Heart right ventricle (tissue), 16 donors: Measurements from ENCODE around the gene NUP133. TPM values are rescaled to one million over a fixed set of nuclear protein-coding genes. Genes with fewer than 3 reads are reported as not detected.
"Not testable (repeated sequence)": the region's sequence is repeated elsewhere in the genome, so short reads cannot be mapped to it uniquely, and the experiment has no call there.

Experiments
- ATAC-seq, 8 donors: fragments of 200-7000 bp; cut with Tn5 transposase; one replicate each; pipeline ENCODE4 v1.9.1; 2020; ENCODE audit warnings: mild to moderate bottlenecking in 8 of 8, moderate library complexity in 8 of 8, moderate number of reproducible peaks in 1 of 8
- DNase-seq, 2 donors: peaks; one replicate each; pipeline ENCODE4 v3.0.0-alpha.2; 2020
- H3K27ac ChIP-seq, 10 donors: fragments of 200-600 bp; sonication (generic) in 2 of 10; one replicate each; pipeline versions ENCODE4 v1.5.0 to v1.8.0; 2020 to 2022; ENCODE audit warnings: mild to moderate bottlenecking in 3 of 10
- H3K27me3 ChIP-seq, 7 donors: fragments of 200-600 bp; one replicate each; pipeline ENCODE4 v1.8.0; 2021 to 2022; ENCODE audit warnings: mild to moderate bottlenecking in 2 of 7
- H3K36me3 ChIP-seq, 9 donors: fragments of 200-600 bp; sonication (generic) in 1 of 9; one replicate each; pipeline versions ENCODE4 v1.5.0 to v1.8.0; 2020 to 2022; ENCODE audit warnings: mild to moderate bottlenecking in 2 of 9
- H3K4me1 ChIP-seq, 9 donors: fragments of 200-600 bp; sonication (generic) in 1 of 9; one replicate each; pipeline versions ENCODE4 v1.5.0 to v1.8.0; 2020 to 2022; ENCODE audit warnings: mild to moderate bottlenecking in 4 of 9
- H3K4me3 ChIP-seq, 10 donors: fragments of 200-600 bp; sonication (generic) in 2 of 10; one replicate each; pipeline versions ENCODE4 v1.5.0 to v1.8.0; 2020 to 2022; ENCODE audit warnings: mild to moderate bottlenecking in 7 of 10, moderate library complexity in 2 of 10
- H3K9me3 ChIP-seq, 11 donors: fragments of 200-600 bp in 10 of 11; sonication (generic) in 2 of 11; one replicate each; pipeline versions ENCODE4 v1.5.0 to v1.8.0; 2013 to 2022; ENCODE audit warnings: mild to moderate bottlenecking in 2 of 11, control low read depth in 1 of 11, moderate library complexity in 1 of 11
- CTCF ChIP-seq, 9 donors: fragments of 200-600 bp; sonication (generic) in 2 of 9; IDR thresholded peaks; one replicate each; pipeline versions ENCODE4 v1.5.0 to v1.8.0; 2021 to 2022; ENCODE audit warnings: antibody characterized with exemption in 9 of 9, mild to moderate bottlenecking in 5 of 9, moderate library complexity in 1 of 9
- WGBS, 2 donors: extraction: QIAGEN DNeasy Blood & Tissue Kit; methylation state at CpG; one replicate each; pipeline ENCODE4 v1.1.7; 2013; ENCODE audit warnings: inconsistent platforms in 1 of 2; 5-methylcytosine and 5-hydroxymethylcytosine counted together
- intact Hi-C, 10 donors: fragments of 100-400 bp; cut with DNase I; formaldehyde crosslinking; loops; one replicate each; pipeline versions ENCODE4 v1.11.1 to v1.14.2; 2022
- polyA plus RNA-seq, 2 donors: library from polyadenylated mRNA; stranded (reverse); fragments of 200-250 nt; gene quantifications; one replicate each; pipeline ENCODE4 v1.2.3, GENCODE V29; 2013
- total RNA-seq, 10 donors: library from RNA; stranded (reverse); fragmentation: NEBNext Ultra II Directional in 3 of 10; extraction: Animal tissue kit (Norgen Biotek cat#: 25700) in 3 of 10; gene quantifications; one replicate each; pipeline versions ENCODE4 v1.2.1 to v1.2.4, GENCODE V29; 2021 to 2023
- donor health status: Arrhythmogenic right ventricular cardiomyopathy.
- donor health status: ischemic (EF 13 %, LVEDD 7.1; RV severe dilation, severe dysfunction).
- donor health status: healthy with polysubstance abuse.
- donor health status: DM: no; HTN: yes; CAD: no.
- donor health status: DM: no; HTN: no; CAD: no.
- donor health status: ischemic (EF 25% LVEDD 6.9; RV normal size, moderate dysfunction).
- donor health status: ischemic (EF 25% LVEDD 5.7; RV mildly dilated, moderate dysfunction).
- donor health status: healthy.
- donor health status: DM: yes; HTN: yes; CAD: no.
- donor health status: Ischemic cardiomyopathy.
- donor health status: ischemic (EF 35%, LVEDD 5.7; RV mildly dilated, moderate dysfunction).
- donor health status: nonischemic (EF 11% LVEDD 7.7; RV severe dilation, severe dysfunction).
- donor health status: DM: yes; HTN: yes; CAD: no.
- donor health status: PGD.
- donor health status: ischemic (EF 29% LVEDD 5.4; RV normal size, mild dysfunction).
- donor health status: nonischemic (EF 23%, LVEDD 6.1; RV moderate dilation, normal function).

NUP133 gene
- total and polyA plus RNA-seq, 12 donors, result 9.3 to 36.3 (median 31.3) TPM

- peaks cover 0 to 20% (median 10%) of the 10 kb centered on the region in 11 donors for H3K9me3 ChIP-seq
- intact Hi-C loops, result no loop called here
- 79% methylated on average over 7 of the region's 7 CpGs for WGBS, 2 donors
- no peak overlapping the region for H3K4me3 ChIP-seq
- ATAC-seq, result no peak
- no peak for DNase-seq
- peaks cover 0 to 8% (median 0%) of the 10 kb centered on the region in 7 donors for H3K27me3 ChIP-seq
- H3K27ac ChIP-seq, result no peak overlapping the region
- TF ChIP-seq CTCF (IDR thresholded peaks at IDR 0.05), result no peak
- H3K4me1 ChIP-seq, result no peaks in the 10 kb centered on the region
- H3K36me3 ChIP-seq, result no peaks in the 10 kb centered on the region
Observed at GRCh38 chr1:229420765-229421164, 87.4 kb downstream of the NUP133 start.

- intact Hi-C loops, result no loop called here
- H3K9me3 ChIP-seq, result peaks cover 0 to 20% (median 10%) of the 10 kb centered on the region in 11 donors
- no peaks in the 10 kb centered on the region for H3K4me1 ChIP-seq
- ATAC-seq, result no peak
- DNase-seq, result no peak
- peaks cover 0 to 7% (median 0%) of the 10 kb centered on the region in 7 donors for H3K27me3 ChIP-seq
- WGBS, 2 donors, result 92 to 94% methylated on average over 11 of the region's 11 CpGs
- no peak overlapping the region for H3K27ac ChIP-seq
- no peak overlapping the region for H3K4me3 ChIP-seq
- no peak for TF ChIP-seq CTCF (IDR thresholded peaks at IDR 0.05)
- no peaks in the 10 kb centered on the region for H3K36me3 ChIP-seq
Observed at GRCh38 chr1:229420224-229420623, 87.9 kb downstream of the NUP133 start.

- DNase-seq, H3K27me3 ChIP-seq, H3K27ac ChIP-seq, H3K4me3 ChIP-seq, H3K4me1 ChIP-seq, ATAC-seq, H3K9me3 ChIP-seq, intact Hi-C loops, H3K36me3 ChIP-seq: not testable (repeated sequence)
- 73 to 74% methylated on average over 6 of the region's 6 CpGs for WGBS, 2 donors
Observed at GRCh38 chr1:229418586-229418985, 89.6 kb downstream of the NUP133 start.

- WGBS, 2 donors, result 88 to 90% methylated on average over 5 of the region's 5 CpGs
- H3K4me3 ChIP-seq, intact Hi-C loops, H3K27ac ChIP-seq, DNase-seq, H3K36me3 ChIP-seq, ATAC-seq, H3K9me3 ChIP-seq: not testable (repeated sequence)
- Histone ChIP-seq H3K27me3 (peaks cover 0 to 37% (median 17%) of the 10 kb centered on the region in 7 donors), H3K4me1 (peaks cover 2 to 45% (median 36%) of the 10 kb centered on the region in 9 donors)
Observed at GRCh38 chr1:229412810-229413209, 95.3 kb downstream of the NUP133 start.

GRCh38 chr1:229412056-229412455 lies 96.1 kb downstream of the NUP133 start:
- whole genome bisulfite sequencing, 2 donors, result 86 to 91% methylated on average over 7 of the region's 7 CpGs
- Histone ChIP-seq H3K36me3 (no peaks in the 10 kb centered on the region), H3K9me3 (no peaks in the 10 kb centered on the region), H3K27ac (peak overlapping the region in 6 of 10 donors; percentile 68 to 98 (median 84)), H3K4me1 (peaks cover 7 to 53% (median 43%) of the 10 kb centered on the region in 9 donors), H3K27me3 (peaks cover 0 to 45% (median 25%) of the 10 kb centered on the region in 7 donors), H3K4me3 (no peak overlapping the region)
- no peak for TF ChIP-seq CTCF (IDR thresholded peaks at IDR 0.05)
- ATAC-seq (no peak), DNase-seq (no peak)
- intact Hi-C loops, result no loop called here
